GM11168 (cell line): Measurements from ENCODE around the gene H2BK1.

Experiments
- in situ Hi-C: fragments of 300-500 bp; cut with MboI; formaldehyde crosslinking; loops from one replicate; pipeline ENCODE4 v1.12.0; 2022; ENCODE audit warnings: low sequenced_read_pairs; ENCODE audit not compliant: unreplicated experiment

The H2BK1 gene

DNA sequence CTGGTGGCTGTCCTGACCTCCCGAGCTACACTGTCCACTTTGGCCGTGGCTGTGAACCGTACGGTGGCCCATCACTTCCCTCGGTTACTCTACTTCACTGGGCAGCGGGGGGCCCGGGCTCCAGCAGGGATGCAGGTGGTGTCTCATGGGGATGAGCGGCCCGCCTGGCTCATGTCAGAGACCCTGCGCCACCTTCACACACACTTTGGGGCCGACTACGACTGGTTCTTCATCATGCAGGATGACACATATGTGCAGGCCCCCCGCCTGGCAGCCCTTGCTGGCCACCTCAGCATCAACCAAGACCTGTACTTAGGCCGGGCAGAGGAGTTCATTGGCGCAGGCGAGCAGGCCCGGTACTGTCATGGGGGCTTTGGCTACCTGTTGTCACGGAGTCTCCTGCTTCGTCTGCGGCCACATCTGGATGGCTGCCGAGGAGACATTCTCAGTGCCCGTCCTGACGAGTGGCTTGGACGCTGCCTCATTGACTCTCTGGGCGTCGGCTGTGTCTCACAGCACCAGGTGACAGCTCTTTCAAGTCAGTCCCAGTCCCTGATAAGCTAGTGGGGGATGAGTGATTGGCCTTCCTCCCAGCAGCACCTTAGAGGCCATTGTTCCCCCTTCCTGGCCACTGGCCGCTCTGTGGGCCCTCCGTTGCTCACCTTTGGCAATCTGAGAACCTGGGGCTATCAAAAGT lies 25.0 kb upstream of the H2BK1 start:
- in situ Hi-C loops = no loop called here

DNA sequence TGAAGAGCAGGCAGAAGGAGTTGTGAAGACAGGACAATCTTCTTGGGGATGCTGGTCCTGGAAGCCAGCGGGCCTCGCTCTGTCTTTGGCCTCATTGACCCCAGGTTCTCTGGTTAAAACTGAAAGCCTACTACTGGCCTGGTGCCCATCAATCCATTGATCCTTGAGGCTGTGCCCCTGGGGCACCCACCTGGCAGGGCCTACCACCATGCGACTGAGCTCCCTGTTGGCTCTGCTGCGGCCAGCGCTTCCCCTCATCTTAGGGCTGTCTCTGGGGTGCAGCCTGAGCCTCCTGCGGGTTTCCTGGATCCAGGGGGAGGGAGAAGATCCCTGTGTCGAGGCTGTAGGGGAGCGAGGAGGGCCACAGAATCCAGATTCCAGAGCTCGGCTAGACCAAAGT lies 23.5 kb upstream of the H2BK1 start:
- in situ Hi-C loops = no loop called here

DNA sequence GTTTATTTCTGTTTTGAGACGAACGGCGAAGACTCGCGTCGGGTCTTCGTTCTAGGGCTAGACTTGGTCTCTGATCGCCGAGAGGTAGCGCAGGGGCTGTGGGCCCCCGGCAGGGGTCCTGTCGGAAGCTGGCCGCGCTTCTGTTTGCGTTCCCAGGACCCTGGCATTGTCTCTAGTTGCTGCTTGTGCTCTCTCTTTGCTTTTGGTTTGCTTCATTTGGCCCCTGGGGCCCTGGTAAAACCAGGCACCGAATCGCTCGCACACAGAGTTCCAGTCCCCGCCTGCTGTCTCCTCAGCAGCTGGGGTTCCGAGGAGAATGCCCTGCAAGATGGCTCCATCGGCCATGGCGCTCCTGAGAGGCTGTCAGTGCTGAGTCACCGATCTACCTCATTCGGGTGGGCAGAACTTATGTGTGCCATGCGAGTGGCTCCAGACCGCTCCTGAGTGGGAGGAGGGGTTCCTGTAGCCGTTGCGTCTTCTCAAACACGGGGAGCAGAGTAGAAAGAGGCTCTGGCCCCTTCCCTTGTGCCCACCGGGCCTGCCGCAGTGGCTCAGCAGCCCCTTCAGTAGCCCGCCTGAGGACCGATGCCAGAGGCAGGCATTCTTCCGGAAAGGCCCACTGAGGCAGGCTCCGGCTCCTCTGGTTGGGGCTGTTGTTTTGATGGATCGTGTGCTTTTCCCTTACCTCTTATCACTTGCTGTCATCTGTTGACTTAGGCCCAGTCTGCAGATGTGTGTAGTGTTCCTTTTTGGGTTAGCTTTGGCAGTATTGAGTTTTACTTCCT lies 22.8 kb upstream of the H2BK1 start:
- in situ Hi-C loops = no loop called here

DNA sequence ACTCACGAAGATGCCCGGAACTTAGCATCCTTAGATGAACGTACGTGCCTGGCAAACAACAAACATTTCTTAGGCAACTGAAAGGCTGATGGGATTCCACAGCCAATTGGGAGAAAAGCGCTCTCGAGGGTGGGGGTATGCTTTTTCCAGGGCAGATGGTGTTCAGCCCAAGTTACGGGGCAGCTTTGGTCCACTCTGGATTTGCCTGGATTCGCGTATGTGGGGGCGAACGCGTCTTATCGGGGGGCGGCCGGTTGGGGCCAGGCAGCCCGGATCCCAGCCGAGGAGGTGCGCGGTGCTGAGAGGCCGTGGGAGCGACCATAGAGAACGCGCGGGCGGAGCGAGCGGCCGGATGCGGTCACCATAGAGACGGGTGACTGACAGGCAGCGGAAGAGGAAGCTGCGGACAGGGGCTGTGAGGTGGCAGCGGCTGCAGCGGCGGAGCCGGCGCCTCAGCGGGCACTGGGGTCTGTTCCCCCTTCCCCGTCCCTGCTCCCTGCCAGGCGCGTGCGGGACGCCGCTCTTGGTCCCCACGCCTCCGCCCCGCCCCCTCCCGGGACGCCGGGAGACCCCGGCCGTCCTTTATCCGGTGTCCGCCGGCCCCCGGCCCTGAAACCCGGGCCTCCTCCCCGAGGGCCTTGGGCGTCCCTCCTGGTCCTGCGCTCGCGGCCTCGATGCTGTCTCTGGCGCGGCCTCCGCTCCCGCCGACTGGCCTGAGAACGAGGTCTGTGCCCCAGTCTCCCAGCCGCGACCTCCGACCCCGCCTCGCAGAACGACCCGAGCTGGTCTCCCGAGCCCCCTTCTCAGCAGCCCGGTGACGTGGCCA lies 22.0 kb upstream of the H2BK1 start, which contains the start of gene CHPF2:
TSS of gene CHPF2 (plus strand) at position 393 of the 826 bp plus-strand sequence. CDS start 1,529 bp downstream, outside the sequence.
- in situ Hi-C loops = no loop called here

DNA sequence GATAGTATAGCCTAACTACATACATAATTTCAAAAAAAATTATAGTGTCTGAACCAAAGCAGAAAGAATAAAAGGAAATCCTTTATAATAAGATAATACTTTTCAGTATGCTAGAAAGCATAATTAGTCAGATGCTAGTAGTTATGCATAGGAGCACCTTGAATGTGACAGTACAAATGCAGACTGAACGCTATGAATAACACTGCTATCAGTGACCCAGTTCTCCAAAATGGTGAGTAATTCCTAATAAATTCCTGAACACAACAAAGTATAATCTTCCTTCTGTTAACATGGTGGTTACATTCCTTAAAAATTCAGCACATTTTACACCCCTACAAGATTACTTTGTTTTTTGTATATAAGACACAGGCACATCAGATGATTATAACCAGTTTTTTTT lies 20.8 kb upstream of the H2BK1 start:
- in situ Hi-C loops = no loop called here

DNA sequence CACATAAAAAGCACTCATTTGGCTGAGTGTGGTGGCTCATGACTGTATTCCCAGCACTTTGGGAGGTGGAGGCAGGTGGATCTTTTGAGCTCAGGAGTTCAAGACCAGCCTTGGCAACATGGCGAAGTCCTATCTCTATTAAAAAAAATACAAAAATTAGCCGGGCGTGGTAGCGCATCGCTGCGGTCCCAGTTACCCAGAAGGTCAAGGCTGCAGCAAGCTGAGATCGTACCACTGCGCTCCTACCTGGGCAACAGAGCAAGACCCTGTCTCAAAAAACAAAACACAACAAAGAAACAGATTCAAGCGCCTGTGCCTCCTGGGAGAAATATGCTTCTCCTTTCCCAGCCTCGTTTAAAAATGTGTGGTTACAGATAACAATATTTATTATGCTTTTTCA lies 19.0 kb upstream of the H2BK1 start:
- in situ Hi-C loops = no loop called here

DNA sequence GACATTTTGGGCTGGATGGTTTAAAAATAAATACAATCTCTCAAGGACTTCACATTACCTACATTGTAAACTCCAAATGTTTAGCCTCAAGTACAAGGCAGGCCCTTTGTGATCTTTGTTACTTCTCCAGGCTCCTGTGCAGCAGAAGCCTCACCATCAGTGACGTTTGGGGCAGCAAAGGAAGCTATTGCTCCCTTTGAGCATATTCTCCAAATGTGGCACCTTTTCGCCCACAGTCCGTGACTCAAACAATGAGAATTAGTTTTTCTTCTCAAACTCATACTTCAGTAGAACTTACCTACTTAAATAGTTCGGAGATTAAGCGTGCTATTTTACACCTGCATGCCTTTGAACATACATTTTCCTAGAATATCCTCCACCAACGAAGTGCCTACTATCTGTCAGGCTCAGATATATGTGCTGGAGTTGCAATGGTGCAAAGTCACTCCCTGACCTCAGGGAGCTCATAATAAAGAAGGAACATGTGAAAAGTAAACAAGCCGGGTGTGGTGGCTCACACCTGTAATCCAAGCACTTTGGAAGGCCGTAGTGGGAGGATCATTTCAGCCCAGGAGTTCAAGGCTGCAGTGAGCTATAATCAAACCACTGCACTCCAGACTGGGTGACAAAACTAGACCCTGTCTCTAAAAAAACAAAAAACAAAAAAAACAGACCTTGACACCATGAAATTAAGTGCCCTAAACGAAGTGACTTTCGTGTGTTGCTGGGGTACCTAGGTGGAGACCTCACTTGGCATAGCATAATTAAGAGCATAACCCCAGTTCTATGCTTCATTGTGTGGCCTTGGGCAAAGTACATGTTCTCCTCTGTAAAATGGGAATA lies 18.0 kb upstream of the H2BK1 start:
- in situ Hi-C loops = no loop called here

DNA sequence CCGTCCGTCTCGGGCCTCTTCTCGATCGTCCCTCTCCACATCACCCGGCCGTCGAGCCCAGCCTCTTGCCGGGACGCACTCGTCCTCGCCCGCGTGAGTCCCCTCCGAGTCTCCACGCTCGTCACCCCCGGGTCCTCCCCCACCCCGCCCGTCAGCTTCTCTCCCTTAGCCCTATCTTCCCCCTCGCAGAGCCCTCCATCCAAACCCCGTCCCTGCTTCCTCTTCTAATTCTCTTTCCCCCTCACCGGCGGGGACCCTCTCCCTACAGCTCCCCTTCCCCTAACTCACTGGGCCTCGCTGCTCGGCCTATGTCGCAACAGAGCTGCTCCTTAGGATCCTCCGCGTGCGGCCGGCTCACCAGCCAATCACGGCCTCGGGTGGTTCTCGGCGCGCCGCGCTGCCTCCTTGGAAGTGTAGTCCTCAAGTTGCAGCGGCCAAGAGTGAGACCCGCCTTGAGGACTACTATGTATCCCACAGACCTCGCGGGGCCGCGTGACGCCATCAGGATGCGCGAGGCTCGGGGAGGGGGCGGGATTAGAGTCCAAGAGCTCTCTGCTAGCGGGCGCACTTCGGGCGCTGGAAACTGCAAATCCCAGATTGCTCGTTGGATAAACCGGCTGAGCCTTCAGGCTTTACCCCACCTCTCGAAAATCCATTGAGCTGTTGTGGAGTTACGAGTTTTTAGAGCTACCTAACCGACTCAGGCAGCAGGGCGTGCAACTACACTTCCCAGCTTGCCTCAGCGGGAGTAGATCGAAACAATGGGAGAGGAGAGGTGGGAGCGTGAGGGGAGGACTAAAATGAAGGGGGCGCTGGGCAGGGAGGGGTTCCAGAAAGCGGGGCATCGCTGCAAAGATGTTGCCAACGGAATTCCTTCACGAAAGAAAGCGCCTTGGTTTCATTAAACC lies 16.8 kb upstream of the H2BK1 start, which contains the start of gene ABCF2:
TSS of gene ABCF2 (minus strand) at position 331 of the 908 bp plus-strand sequence. CDS start 747 bp downstream, outside the sequence.
- in situ Hi-C loops = no loop called here

DNA sequence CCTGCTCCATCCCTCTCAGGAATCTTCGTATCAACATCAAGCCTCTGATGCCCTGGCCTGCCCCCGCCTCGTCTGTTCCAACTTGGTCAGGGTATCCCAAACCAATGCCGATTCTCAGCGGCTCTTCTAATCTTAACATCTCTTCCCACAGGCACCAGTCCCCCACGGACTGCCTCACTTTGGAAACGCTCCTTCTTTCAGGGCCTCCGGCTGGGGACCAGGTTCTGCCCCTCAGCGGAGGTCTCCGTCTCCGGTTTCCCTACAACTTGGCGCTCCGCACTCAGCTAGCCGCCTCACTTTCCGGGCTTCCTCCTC lies 16.2 kb upstream of the H2BK1 start:
- in situ Hi-C loops = no loop called here

DNA sequence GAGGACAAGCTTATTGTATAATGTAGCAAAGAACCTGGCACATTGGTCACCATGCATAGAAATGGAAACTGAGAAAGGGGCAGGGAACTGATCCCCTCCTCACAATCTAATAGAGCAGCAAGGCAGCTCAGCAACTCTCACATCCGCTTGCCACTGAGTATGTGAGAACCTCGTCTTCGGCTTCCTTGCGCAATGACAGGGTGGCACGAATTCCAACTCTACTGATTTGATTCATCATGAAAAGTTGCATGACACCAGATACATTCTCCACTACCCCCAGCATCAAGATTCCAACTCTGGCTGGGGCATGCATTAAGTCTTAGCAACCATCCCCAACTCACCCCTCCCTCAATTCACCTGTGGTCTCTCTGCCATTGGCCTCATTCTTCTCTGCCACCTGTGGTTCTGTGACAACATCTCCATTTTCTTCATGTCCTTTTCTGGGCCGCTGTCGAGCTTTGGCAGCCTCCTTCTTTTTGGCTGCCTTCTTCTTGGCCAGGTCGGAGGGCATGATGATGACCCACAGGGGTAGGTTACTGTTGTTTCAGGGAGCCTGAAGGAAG lies 15.7 kb upstream of the H2BK1 start:
- in situ Hi-C loops = no loop called here

DNA sequence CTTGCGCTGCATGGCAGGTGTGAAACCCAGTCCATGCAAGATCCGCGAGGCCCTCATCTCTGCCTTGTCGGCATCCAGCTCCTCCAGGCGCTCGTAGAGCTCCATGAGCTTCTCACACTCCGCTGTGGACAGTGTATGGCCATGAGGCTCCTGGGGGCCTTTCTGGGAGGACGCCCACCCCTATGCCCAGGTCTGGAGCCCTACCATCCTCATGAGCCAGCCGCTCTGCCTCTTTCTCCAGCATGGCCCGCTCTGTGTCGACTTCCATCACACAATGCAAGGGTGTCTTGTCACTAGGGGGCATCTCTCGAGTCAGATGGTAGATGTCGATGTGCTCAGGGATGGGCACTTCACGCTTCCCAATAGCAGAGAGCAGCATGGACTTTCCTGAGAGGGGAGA lies 13.4 kb upstream of the H2BK1 start:
- in situ Hi-C loops = no loop called here

DNA sequence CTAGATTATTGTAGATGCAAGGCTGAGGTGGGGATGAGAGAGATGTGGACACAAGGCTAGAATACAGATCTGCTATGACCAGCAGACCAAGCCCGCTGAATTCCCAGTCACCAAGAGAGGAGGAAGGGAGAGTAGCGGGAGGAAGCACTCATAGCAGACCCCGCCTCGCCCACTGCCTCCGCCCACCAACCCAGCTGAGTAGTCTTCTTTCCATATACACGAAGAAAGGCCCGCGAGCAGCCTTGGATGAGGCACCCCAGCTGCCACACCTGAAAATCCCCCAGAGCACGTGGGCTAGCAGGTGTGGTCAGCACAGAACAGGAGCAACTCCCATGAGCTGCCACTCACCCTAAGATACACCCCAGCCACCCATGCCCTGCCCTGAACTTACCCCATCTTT lies 7.9 kb upstream of the H2BK1 start:
- in situ Hi-C loops = no loop called here

DNA sequence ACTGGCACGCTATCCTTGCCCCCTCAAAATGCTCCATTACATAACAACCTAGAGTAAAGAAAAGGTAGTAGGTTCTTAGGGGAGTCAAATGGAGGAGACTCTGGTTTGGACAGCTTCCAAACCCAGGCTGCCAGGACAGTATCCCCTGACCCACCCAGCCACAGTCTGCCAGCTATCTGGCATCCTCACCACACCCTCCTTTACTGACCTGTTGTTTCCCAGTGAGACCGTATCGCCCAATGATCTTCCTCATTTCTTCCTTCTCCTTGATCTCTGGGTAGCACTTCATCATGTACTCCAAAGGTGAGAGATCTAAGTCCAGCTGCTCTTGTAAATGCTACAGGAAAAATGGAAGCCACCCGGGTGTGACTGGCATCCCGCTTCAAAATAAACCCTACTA lies 5.1 kb upstream of the H2BK1 start:
- in situ Hi-C loops = no loop called here

DNA sequence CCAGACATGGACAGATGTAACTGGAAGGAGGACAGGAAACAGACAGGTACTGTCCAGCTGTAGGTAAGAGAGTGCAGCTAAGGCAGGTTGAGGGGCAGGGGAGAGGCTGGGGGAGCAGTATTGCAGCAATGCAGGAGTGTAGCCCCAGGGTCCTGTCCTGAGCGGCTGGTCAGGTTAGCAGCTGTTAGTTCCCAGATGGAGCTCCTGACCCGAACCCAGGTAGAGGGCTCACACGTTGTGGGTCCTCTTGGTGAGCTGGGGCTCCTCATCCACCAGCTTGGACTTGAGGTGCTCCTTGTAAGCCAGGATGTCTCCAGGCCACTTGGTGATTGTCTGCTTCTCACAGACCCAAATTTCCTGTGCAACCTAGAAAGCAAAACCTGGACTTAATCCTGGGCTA lies 3.5 kb upstream of the H2BK1 start:
- in situ Hi-C loops = no loop called here

DNA sequence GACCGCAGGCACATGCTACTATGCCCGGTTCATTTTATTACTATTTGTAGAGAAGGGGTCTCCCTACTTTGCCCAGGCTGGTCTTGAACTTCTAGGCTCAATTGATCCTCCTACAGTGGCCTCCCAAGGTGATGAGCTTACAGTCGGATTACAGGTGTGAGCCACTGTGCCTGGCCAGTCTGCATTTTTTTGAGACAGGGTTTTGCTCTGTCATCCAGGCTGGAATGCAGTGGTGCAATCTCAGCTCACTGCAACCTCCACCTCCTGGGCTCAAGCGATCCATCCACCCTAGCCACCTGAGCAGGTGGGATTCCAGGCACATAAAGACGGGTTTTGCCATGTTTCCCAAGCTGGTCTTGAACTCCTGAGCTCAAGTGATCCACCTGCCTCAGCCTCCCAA lies 2.3 kb upstream of the H2BK1 start:
- in situ Hi-C loops = no loop called here

DNA sequence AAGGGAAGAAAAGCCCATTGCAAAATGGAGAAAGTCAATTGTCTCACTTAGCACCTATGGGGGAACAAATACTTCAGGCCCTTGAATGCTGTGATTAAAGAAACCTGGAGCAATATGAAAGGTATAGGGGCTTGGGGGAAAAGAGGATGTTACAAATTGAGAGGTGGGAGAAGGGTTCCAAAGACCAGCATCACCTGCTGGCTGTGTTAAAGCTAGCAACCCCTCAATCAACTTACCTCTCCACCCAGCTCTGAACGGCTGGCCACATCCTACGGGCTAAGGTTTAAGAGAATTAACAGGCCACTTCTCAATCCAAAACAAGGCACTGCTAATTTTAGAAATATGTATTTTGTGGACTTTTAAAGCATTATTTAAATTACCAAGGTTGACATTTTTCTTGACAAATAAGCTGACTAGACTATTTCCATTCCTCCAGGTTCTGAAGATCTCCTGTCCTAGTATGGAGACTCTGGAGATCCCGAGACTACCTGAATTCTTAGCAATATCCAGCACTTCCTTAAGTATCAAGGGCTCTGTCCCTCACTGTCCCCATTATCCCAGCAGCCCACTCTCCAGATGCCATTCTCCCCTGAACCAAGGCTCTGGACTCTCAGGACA lies 976 bp upstream of the H2BK1 start:
- in situ Hi-C loops = no loop called here

DNA sequence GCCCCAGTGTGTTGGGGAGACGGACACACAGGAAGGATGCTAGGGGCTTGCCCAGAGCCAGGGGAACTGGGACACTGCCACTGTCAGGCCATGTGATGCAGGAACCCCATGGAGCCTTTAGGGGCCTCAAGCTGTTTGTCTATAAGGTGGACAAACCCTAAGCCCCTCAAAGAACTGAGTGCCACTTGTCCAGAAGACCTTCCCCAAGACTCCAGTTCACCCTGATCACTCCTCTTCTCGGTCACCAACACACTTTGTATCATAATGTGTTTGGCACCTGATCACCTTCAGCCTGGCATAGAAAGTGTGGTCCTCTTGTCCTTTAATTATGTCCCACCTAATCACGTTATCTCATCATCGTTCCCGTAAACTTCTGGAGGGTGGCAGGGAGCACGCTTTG lies 700 bp downstream of the H2BK1 start:
- in situ Hi-C loops = no loop called here

DNA sequence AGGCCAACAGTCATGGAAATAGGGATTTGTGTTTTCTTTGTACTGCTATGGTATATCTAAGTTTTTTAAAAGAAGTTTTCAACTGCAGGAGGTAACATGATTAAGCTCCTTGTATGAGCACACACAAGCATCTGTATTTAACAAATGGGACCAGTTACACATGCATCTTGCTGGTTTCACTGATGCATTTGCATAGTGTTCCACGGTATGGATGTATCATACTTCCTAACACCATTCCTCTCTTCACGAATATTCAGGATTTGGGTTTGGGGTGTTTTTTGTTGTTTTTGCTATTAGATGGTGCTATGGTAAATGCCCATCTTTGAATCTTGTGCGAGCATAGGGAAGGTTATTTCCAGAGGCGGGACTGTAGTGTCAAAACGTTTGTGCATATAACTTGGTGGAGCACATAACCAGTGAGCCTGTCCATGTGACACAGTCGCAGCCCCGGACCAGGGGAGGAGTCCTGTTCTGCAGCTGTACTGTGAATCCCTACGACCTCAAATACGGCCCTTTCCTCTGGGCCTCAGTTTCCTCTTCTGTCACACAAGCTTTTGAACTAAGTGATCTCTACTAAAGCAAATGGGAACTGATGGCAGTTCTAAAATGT lies 1.9 kb downstream of the H2BK1 start:
- in situ Hi-C loops = no loop called here
